KMS-11 (cell line): ENCODE results near the gene MBD6.

Source experiments
- H2AFZ ChIP-seq: fragments of 200-600 bp; sonication (generic); 2 replicates; pipeline ENCODE4 v1.6.1; 2016; ENCODE audit warnings: antibody characterized with exemption, mixed run types, low read depth
- H3K27ac ChIP-seq: fragments of 200-600 bp; sonication (generic); 2 replicates; pipeline ENCODE4 v1.6.1; 2016; ENCODE audit warnings: mild to moderate bottlenecking, mixed run types
- H3K27me3 ChIP-seq: fragments of 200-600 bp; sonication (generic); 2 replicates; pipeline ENCODE4 v1.6.1; 2017; ENCODE audit warnings: mild to moderate bottlenecking, low read depth, mixed run types, moderate library complexity; ENCODE audit not compliant: insufficient read depth
- H3K36me3 ChIP-seq: fragments of 200-600 bp; sonication (generic); 2 replicates; pipeline ENCODE4 v1.6.1; 2017; ENCODE audit warnings: mild to moderate bottlenecking, mixed run types; ENCODE audit not compliant: insufficient read depth
- H3K4me1 ChIP-seq: fragments of 200-600 bp; sonication (generic); 2 replicates; pipeline ENCODE4 v1.6.1; 2016; ENCODE audit warnings: mild to moderate bottlenecking, low read depth, mixed run types; ENCODE audit not compliant: poor library complexity, severe bottlenecking
- H3K4me2 ChIP-seq: fragments of 200-600 bp; sonication (generic); 2 replicates; pipeline ENCODE4 v1.7.0; 2016; ENCODE audit warnings: mild to moderate bottlenecking, mixed run types
- H3K4me3 ChIP-seq: fragments of 200-600 bp; sonication (generic); IDR thresholded peaks from 2 replicates; pipeline ENCODE4 v1.6.1; 2017; ENCODE audit warnings: low read depth, low read length, mixed read lengths; ENCODE audit not compliant: insufficient read depth
- H3K79me2 ChIP-seq: fragments of 200-600 bp; sonication (generic); 2 replicates; pipeline ENCODE4 v1.6.1; 2016; ENCODE audit warnings: low read depth, mixed run types; ENCODE audit not compliant: insufficient read depth
- H3K9ac ChIP-seq: fragments of 200-600 bp; sonication (generic); 2 replicates; pipeline ENCODE4 v1.6.1; 2016; ENCODE audit warnings: mild to moderate bottlenecking, mixed run types
- H4K20me1 ChIP-seq: fragments of 200-600 bp; sonication (generic); 2 replicates; pipeline ENCODE4 v1.6.1; 2016; ENCODE audit warnings: mild to moderate bottlenecking, mixed run types; ENCODE audit not compliant: insufficient read depth
- TF ChIP-seq, protein P1 (sequence below): fragments of 200-600 bp; sonication (generic); conservative IDR thresholded peaks from 2 replicates; pipeline ENCODE4 v1.6.1; 2017; ENCODE audit warnings: low read depth, mild to moderate bottlenecking, antibody characterized with exemption, low read length, moderate library complexity, mixed read lengths

MBD6 gene

DNA sequence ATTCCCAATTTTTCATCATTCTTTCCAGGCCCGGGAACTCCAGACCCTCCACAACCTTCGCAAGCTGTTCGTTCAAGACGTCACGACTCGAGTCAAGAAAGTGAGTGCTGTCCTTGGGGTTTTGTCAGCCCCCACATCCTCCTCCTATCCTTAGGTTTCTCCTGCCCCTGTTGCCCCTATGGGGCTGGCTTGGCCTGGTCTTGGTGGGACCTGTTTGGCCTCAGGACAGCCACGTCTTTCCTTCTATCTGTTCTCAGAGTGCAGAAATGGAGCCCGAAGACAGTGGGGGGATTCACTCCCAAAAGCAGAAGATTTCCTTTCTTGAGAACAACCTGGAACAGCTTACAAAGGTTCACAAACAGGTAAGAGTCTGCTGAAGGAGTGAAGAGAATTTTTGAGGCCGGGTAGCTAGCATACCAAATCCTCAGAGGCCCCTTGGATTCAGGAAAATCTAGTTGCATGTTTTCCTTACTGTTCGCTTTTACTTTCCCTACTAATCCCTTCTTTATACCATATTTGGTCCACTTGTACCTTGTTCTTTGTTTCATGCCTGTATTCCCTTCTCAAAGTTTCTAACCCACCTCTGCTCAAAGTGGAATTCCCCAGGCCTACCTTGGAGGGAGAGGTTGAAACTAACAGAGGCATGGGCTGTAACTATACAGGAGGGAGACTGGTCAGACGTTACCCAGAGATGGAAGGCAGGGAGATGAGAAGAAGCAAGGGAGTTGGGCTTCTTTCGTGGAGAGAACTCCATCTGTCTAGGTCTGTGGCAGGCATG is 55.5 kb downstream of the MBD6 start:
- TF ChIP-seq, protein P1, sequence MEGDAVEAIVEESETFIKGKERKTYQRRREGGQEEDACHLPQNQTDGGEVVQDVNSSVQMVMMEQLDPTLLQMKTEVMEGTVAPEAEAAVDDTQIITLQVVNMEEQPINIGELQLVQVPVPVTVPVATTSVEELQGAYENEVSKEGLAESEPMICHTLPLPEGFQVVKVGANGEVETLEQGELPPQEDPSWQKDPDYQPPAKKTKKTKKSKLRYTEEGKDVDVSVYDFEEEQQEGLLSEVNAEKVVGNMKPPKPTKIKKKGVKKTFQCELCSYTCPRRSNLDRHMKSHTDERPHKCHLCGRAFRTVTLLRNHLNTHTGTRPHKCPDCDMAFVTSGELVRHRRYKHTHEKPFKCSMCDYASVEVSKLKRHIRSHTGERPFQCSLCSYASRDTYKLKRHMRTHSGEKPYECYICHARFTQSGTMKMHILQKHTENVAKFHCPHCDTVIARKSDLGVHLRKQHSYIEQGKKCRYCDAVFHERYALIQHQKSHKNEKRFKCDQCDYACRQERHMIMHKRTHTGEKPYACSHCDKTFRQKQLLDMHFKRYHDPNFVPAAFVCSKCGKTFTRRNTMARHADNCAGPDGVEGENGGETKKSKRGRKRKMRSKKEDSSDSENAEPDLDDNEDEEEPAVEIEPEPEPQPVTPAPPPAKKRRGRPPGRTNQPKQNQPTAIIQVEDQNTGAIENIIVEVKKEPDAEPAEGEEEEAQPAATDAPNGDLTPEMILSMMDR, result no peak
- peaks cover 1% of the 10 kb centered on the region for H3K4me1 ChIP-seq
- no peak overlapping the region for H3K9ac ChIP-seq
- H3K27me3 ChIP-seq, result no peaks in the 10 kb centered on the region
- H3K4me3 ChIP-seq, result no peak overlapping the region
- H4K20me1 ChIP-seq, result no peaks in the 10 kb centered on the region
- H2AFZ ChIP-seq, result no peak overlapping the region
- H3K27ac ChIP-seq, result no peak overlapping the region
- no peaks in the 10 kb centered on the region for H3K79me2 ChIP-seq
- H3K4me2 ChIP-seq, result no peak overlapping the region
- H3K36me3 ChIP-seq, result no peaks in the 10 kb centered on the region

DNA sequence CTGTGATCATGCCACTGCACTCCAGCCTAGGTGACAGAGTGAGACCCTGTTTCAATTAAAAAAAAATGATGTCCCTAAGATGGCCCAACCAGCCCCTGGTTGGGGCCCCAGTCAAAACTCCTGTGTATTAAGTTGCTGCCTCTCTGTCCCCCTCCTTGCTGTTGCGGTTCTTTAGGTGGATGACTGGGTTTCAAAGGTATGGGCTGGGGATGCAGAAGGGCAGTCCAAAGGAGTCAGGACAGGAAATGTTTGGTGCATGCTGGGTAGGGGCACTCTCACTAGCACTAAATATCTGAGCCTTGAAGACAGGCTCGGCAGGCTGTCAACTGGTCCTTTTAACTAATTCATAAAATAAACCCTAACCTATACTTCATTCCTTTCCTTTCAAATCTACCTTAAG is 56.4 kb downstream of the MBD6 start:
- Histone ChIP-seq H3K79me2 (no peaks in the 10 kb centered on the region), H3K4me3 (no peak overlapping the region), H3K27me3 (no peaks in the 10 kb centered on the region), H2AFZ (no peak overlapping the region), H4K20me1 (no peaks in the 10 kb centered on the region), H3K27ac (no peak overlapping the region), H3K36me3 (no peaks in the 10 kb centered on the region), H3K4me1 (peaks cover 8% of the 10 kb centered on the region), H3K9ac (no peak overlapping the region), H3K4me2 (no peak overlapping the region)
- TF ChIP-seq, protein P1, result no peak
